NB4 (cell line): ENCODE measurements around the gene SLC10A3.

Experiments
- CTCF ChIP-seq: IDR thresholded peaks from one replicate; pipeline ENCODE4 v1.5.1; 2012; ENCODE audit warnings: low read depth, low read length
- MAX ChIP-seq: IDR thresholded peaks from 2 replicates; pipeline ENCODE4 v1.6.1; 2011; ENCODE audit warnings: low read depth, low read length
- MYC ChIP-seq: IDR thresholded peaks from 2 replicates; pipeline ENCODE4 v1.6.1; 2011; ENCODE audit warnings: low read depth, low read length
- POLR2A ChIP-seq: IDR thresholded peaks from 2 replicates; pipeline ENCODE4 v1.6.1; 2011; ENCODE audit warnings: mild to moderate bottlenecking; ENCODE audit not compliant: insufficient read length; ENCODE audit errors: extremely low read depth

GRCh38 chrX:154462396-154462795 is 28.0 kb downstream of the SLC10A3 start:
- TF ChIP-seq CTCF (no peak), POLR2A (no peak), MYC (no peak), MAX (no peak)
